ENCODE measurements around the gene C16orf96. TPM values are rescaled to one million over a fixed set of nuclear protein-coding genes. Genes with fewer than 3 reads are reported as not detected.

The C16orf96 gene
- total RNA-seq, 4 donors from 2014 or later, result 1.1 TPM; not detected in 3

DNA sequence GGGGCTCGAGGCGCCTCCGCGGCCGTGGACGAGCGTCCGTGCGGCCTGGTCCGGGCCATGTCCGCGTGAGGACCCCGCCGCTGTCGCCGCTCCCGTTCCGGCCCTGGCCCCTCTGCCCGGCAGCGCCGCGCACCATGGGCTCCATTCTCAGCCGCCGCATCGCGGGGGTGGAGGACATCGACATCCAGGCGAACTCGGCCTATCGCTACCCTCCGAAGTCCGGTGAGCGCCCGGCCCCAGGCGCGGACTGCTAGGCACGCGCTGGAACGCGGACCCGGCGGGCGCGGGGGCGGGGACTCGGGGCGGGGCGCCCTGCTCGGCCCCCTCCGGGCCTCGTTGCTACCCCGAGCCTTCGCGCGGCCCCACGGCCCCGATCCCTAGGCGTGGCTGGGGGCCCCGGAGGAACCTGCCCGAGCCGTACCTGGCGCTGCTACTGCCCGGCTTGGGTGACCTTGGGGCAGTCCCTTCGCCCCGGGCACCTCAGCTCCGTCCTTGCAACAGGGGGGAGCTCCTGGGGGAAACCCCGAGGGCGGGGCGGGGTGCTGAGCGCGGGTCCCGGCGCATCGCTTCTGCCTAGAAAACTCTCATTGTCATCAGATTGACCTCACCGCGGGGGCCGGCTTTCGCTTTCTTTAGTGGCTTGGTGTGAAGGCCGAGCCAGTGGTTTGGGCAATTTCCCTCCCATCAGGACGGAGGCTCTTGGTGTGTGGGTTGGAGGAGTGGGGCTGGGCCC is 68.9 kb downstream of the C16orf96 start:
- no peak for TF ChIP-seq CTCF (IDR thresholded peaks at IDR 0.05; ENCODE audit: low read depth)

DNA sequence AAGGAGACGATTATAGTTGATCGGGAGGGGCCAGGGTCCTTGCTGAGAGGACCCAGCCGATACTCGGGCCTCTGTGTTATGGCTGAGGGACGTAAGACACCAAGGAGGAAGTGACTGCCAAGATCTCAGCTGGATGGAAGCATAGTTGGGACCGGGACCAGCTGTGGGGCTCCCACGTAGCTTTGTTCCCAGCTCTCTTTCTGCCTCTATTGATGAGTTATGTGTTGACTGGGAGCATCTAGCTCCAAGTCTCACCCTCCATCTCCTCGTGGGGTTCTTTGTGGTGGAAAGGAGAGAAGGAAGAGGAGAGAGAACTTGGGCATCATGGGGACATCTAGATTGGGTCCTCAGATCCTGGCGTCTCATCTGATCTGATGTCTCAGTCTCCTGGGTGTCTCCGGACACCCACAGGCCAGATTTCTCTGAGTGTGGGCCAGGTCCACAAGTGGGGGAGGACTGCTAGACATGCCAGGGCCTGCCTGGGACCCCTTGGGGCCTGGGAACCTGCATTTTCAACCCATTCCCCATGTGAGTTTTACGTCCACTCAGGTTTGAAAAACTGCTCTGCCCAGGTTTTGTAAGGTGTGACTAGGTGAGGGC is 69.5 kb downstream of the C16orf96 start:
- no peak for TF ChIP-seq CTCF (IDR thresholded peaks at IDR 0.05; ENCODE audit: low read depth)

DNA sequence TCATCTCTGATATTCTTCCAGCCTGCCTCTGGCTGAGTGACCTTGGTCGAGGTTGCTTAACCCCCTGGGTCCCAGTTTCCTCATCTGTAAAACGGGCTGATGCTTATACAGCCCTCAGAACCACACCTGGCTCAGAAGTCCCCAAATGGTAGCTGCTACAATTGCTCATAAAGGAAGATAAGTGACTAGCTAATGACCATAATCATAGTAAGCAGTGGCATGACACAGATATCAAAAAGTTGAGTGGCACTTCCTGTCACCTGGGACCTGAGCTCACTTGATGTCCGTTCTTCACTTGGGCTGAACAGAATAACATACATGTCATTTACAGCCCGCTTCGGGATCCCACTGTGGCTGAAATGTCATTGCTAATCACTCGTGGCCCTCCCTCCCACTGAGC is 70.3 kb downstream of the C16orf96 start:
- no peak for TF ChIP-seq CTCF (IDR thresholded peaks at IDR 0.05; ENCODE audit: low read depth)

DNA sequence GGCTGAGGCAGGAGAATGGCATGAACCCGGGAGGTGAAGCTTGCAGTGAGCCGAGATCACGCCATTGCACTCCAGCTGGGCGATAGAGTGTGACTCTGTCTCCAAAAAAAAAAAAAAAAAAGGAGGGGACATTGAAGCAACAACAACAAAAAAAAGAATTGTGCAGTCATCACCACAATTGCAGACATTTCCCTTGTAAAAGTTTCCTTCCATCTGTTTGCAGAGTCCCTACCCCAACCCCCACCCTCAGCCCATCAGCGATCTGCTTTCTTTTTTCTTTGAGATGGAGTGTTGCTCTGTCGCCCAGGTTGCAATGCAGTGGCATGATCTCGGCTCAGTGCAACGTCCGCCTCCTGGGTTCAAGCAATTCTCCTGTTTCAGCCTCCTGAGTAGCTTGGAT is 72.1 kb downstream of the C16orf96 start:
- TF ChIP-seq CTCF (IDR thresholded peaks at IDR 0.05; ENCODE audit: low read depth), result no peak

DNA sequence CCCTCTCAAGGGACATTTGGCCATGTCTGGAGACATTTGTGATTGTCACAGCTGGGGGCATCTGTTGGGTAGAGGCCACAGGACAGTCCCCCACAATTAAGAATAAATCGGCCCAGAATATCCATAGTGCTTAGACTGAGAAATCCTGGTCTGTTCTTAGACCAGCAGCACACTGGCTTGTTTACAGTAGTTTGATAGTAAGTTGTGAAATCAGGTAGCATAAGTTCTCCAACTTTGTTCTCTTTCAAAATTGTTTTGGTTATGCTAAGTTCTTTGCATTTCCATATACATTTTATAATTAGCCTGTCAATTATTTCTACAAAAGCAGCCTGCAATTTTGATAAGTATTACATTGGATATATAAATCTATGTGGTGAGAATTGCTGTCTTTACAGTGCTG is 75.3 kb downstream of the C16orf96 start:
- TF ChIP-seq CTCF (IDR thresholded peaks at IDR 0.05; ENCODE audit: low read depth), result no peak

GRCh38 chr16:4633910-4634635 is 77.9 kb downstream of the C16orf96 start:
- no peak for TF ChIP-seq CTCF (IDR thresholded peaks at IDR 0.05; ENCODE audit: low read depth)

DNA sequence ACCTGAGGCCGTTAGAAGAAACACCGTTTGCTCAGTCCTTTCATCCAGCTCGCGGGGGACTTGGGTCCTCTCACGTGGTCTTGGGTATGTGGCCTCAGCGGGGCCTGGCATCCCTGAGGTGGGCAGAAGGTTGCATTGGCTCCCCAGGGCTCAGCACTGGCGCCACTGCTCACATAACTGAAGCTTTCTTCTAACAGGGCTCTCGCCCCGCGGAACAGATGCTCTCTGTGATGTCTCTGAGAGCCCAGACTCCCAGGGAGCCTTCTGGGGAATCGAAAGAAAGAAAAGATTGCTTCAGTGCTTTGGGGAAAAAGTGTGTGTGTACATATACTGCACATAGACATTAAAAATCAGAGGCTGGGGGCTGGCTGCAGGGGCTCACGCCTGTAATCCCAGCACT is 78.6 kb downstream of the C16orf96 start:
- TF ChIP-seq CTCF (IDR thresholded peaks at IDR 0.05; ENCODE audit: low read depth), result no peak
